GM23338 (cell line): ENCODE measurements around the gene POLD3. TPM values are rescaled to one million over a fixed set of nuclear protein-coding genes. Genes with fewer than 3 reads are reported as not detected.

Experiments used
- polyA plus RNA-seq: library from polyadenylated mRNA; unstranded; fragments of >200 nt; fragmentation: Nextera tagmentation; extraction: Ambion mirVana; gene quantifications from 2 replicates; pipeline ENCODE4 v1.2.1, GENCODE V29; 2016
- small RNA-seq: library from RNA; depleted of rRNA; stranded (forward); fragments of <200 nt; gene quantifications from one replicate; pipeline ENCODE3, GENCODE V24; 2014; ENCODE audit warnings: low replicate concordance
- total RNA-seq: library from RNA; depleted of rRNA; stranded (reverse); fragments of >200 nt; shearing (Covaris generic); gene quantifications from 2 replicates; pipeline ENCODE4 v1.2.3, GENCODE V29; 2014; rRNA removed

Gene POLD3
- total and polyA plus RNA-seq, 2 experiments from 2014 or later, result 21.9 to 50.1 TPM

Small RNA genes lying within 50 kb of the gene (small RNA-seq; reads per million reads assigned to genes)
- gene RANP3 (not detected), gene RN7SKP297 (not detected)

Other genes starting within 250 kb of the POLD3 start
- 41.0 and 44.4 TPM in 2 replicates for gene PGM2L1, start 194.1 kb upstream of the POLD3 start, total RNA-seq
- 27.2 and 32.6 TPM in 2 replicates for gene PGM2L1, start 194.1 kb upstream of the POLD3 start, polyA plus RNA-seq
- gene KCNE3, start 125.0 kb upstream of the POLD3 start, total RNA-seq, result 4.3 and 10.6 TPM in 2 replicates
- 2.3 and 2.4 TPM in 2 replicates for gene KCNE3, start 125.0 kb upstream of the POLD3 start, polyA plus RNA-seq
- 16.9 and 19.5 TPM in 2 replicates for gene LIPT2, start 98.9 kb upstream of the POLD3 start, total RNA-seq
- 5.9 and 8.2 TPM in 2 replicates for gene LIPT2, start 98.9 kb upstream of the POLD3 start, polyA plus RNA-seq
- 0.16 and 0.21 TPM in 2 replicates for gene CHRDL2, start 138.8 kb downstream of the POLD3 start, total RNA-seq
- gene CHRDL2, start 138.8 kb downstream of the POLD3 start, polyA plus RNA-seq, result 0.38 TPM in 1 of 2 replicates, not detected in the other
- 15.1 and 16.5 TPM in 2 replicates for gene RNF169, start 156.3 kb downstream of the POLD3 start, total RNA-seq
- gene RNF169, start 156.3 kb downstream of the POLD3 start, polyA plus RNA-seq, result 0.78 and 0.90 TPM in 2 replicates